ENCODE measurements around the gene PTPN12. TPM values are rescaled to one million over a fixed set of nuclear protein-coding genes. Genes with fewer than 3 reads are reported as not detected.

Gene PTPN12
- total RNA-seq, 2 donors from 2014 or later = 70.5 to 173 TPM

DNA sequence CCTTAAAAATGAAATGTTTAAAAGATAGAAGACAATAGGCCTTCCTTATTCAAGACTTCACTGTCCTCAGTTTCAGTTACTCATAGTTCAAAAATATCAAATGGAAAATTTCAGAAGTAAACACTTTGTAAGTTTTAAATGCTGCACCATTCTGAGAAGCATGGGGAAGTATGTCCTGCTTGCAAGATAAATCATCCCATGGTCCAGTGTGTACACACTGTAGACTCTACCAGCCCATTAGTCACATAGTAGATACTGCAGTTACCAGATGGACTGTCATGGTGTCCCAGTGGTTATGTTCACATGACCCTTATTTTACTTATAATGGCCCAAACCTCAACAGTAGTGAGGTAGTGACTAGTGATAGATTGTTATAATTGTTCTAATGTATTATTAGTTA lies 69.5 kb downstream of the PTPN12 start:
- Histone ChIP-seq H3K27me3 (replicated peaks; ENCODE audit: insufficient read depth) (no peaks in the 10 kb centered on the region), H3K4me1 (ENCODE audit: control insufficient read depth in 1 of 2, low read depth in 2 of 2) (no peaks in the 10 kb centered on the region), H3K4me3 (no peak overlapping the region), H3K27ac (no peak overlapping the region), H3K9me3 (no peaks in the 10 kb centered on the region), H3K36me3 (peaks cover 12% of the 10 kb centered on the region)
- TF ChIP-seq, protein P1, sequence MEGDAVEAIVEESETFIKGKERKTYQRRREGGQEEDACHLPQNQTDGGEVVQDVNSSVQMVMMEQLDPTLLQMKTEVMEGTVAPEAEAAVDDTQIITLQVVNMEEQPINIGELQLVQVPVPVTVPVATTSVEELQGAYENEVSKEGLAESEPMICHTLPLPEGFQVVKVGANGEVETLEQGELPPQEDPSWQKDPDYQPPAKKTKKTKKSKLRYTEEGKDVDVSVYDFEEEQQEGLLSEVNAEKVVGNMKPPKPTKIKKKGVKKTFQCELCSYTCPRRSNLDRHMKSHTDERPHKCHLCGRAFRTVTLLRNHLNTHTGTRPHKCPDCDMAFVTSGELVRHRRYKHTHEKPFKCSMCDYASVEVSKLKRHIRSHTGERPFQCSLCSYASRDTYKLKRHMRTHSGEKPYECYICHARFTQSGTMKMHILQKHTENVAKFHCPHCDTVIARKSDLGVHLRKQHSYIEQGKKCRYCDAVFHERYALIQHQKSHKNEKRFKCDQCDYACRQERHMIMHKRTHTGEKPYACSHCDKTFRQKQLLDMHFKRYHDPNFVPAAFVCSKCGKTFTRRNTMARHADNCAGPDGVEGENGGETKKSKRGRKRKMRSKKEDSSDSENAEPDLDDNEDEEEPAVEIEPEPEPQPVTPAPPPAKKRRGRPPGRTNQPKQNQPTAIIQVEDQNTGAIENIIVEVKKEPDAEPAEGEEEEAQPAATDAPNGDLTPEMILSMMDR (IDR thresholded peaks at IDR 0.05) = no peak
- ATAC-seq (ENCODE audit: insufficient number of reproducible peaks, low FRiP score, low read depth) (no peak), DNase-seq (ENCODE audit: low spot score) (no peak)

DNA sequence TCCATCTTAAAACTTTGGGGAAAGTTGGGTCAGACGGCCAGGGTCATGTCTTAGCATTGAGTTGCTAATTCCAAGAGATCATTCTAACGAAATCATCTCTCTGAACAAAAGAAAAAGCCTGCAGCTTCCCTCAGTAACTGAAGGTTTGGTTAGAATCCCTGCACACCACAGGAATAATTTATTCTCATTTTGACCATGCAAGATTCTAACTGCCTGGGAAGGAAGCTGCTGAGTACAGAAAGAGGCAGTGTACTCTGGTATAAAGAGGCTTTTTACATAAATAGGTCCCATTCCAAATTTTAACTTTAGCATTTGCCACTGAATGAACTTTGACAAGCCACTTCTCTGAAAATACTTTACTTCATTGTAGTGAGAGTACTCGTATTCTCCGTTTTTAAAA lies 82.2 kb downstream of the PTPN12 start:
- no peak for ATAC-seq (ENCODE audit: insufficient number of reproducible peaks, low FRiP score, low read depth)
- H3K4me1 ChIP-seq (ENCODE audit: control insufficient read depth in 1 of 2, low read depth in 2 of 2) = no peaks in the 10 kb centered on the region

DNA sequence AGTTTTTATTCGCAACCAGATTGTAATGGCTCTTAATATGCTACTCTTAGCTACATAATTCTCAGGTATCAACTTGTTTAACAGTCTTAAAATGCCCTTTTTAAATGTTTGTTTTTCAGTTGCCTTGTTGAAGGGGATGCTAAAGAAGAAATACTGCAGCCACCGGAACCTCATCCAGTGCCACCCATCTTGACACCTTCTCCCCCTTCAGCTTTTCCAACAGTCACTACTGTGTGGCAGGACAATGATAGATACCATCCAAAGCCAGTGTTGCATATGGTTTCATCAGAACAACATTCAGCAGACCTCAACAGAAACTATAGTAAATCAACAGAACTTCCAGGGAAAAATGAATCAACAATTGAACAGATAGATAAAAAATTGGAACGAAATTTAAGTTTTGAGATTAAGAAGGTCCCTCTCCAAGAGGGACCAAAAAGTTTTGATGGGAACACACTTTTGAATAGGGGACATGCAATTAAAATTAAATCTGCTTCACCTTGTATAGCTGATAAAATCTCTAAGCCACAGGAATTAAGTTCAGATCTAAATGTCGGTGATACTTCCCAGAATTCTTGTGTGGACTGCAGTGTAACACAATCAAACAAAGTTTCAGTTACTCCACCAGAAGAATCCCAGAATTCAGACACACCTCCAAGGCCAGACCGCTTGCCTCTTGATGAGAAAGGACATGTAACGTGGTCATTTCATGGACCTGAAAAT lies 89.7 kb downstream of the PTPN12 start:
- Histone ChIP-seq H3K36me3 (peaks cover 21% of the 10 kb centered on the region), H3K27me3 (replicated peaks; ENCODE audit: insufficient read depth) (no peaks in the 10 kb centered on the region), H3K4me1 (ENCODE audit: control insufficient read depth in 1 of 2, low read depth in 2 of 2) (no peaks in the 10 kb centered on the region), H3K4me3 (no peak overlapping the region), H3K27ac (no peak overlapping the region), H3K9me3 (no peaks in the 10 kb centered on the region)
- no peak for ATAC-seq (ENCODE audit: insufficient number of reproducible peaks, low FRiP score, low read depth)
- TF ChIP-seq, protein P1 (IDR thresholded peaks at IDR 0.05) = no peak
- DNase-seq (ENCODE audit: low spot score) = no peak

More for the DNA sequence above, 82.2 kb downstream of the PTPN12 start:
- Histone ChIP-seq H3K27ac (no peak overlapping the region), H3K36me3 (peaks cover 25% of the 10 kb centered on the region), H3K4me3 (no peak overlapping the region), H3K9me3 (no peaks in the 10 kb centered on the region), H3K27me3 (replicated peaks; ENCODE audit: insufficient read depth) (no peaks in the 10 kb centered on the region)
- no peak for DNase-seq (ENCODE audit: low spot score)
- TF ChIP-seq, protein P1 (IDR thresholded peaks at IDR 0.05) = no peak

DNA sequence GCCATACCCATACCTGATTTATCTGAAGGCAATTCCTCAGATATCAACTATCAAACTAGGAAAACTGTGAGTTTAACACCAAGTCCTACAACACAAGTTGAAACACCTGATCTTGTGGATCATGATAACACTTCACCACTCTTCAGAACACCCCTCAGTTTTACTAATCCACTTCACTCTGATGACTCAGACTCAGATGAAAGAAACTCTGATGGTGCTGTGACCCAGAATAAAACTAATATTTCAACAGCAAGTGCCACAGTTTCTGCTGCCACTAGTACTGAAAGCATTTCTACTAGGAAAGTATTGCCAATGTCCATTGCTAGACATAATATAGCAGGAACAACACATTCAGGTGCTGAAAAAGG lies 90.2 kb downstream of the PTPN12 start:
- no peak for ATAC-seq (ENCODE audit: insufficient number of reproducible peaks, low FRiP score, low read depth)
- TF ChIP-seq, protein P1 (IDR thresholded peaks at IDR 0.05) = no peak
- DNase-seq (ENCODE audit: low spot score) = no peak
- Histone ChIP-seq H3K9me3 (no peaks in the 10 kb centered on the region), H3K36me3 (peaks cover 16% of the 10 kb centered on the region), H3K27ac (no peak overlapping the region), H3K27me3 (replicated peaks; ENCODE audit: insufficient read depth) (no peaks in the 10 kb centered on the region), H3K4me3 (no peak overlapping the region), H3K4me1 (ENCODE audit: control insufficient read depth in 1 of 2, low read depth in 2 of 2) (no peaks in the 10 kb centered on the region)

DNA sequence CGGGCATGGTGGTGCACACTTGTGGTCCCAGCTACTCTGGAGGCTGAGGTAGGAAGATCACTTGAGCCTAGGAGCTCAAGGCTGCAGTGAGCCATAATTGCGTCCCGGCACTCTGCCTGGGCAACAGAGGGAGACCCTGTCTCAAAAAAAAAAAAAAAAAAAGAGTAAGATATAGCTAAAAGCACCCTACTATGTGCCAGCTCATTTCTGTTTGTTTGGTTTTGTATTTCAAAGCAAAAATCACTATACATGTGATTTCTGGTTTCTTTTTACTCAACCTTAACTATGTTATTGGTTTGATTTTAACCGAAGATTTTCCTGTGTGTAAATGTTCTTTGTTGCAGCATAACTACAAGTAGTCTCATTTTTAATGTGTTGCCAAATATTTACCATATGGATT lies 92.7 kb downstream of the PTPN12 start:
- no peak overlapping the region for H3K27ac ChIP-seq
- no peak overlapping the region for H3K4me3 ChIP-seq
- H3K4me1 ChIP-seq (ENCODE audit: control insufficient read depth in 1 of 2, low read depth in 2 of 2) = no peaks in the 10 kb centered on the region
- no peak for DNase-seq (ENCODE audit: low spot score)
- TF ChIP-seq, protein P1 (IDR thresholded peaks at IDR 0.05) = no peak
- ATAC-seq (ENCODE audit: insufficient number of reproducible peaks, low FRiP score, low read depth) = no peak
- H3K36me3 ChIP-seq = peaks cover 24% of the 10 kb centered on the region
- no peaks in the 10 kb centered on the region for H3K27me3 ChIP-seq (replicated peaks; ENCODE audit: insufficient read depth)
- H3K9me3 ChIP-seq = no peaks in the 10 kb centered on the region

All from thoracic aorta (tissue), 2 donors.